Coronary artery (tissue), 2 donors: ENCODE results near the gene IRX4.

Source experiments
- DNase-seq: peaks from one replicate; pipeline ENCODE4 v3.0.0-alpha.2; 2017; ENCODE audit warnings: low spot score
- H3K27ac ChIP-seq, 2 donors: fragments of 200-600 bp; sonication (generic); one replicate each; pipeline ENCODE4 v1.5.1; 2016 to 2019
- H3K4me3 ChIP-seq: fragments of 200-600 bp; sonication (generic); 2 replicates; pipeline ENCODE4 v1.5.1; 2016; ENCODE audit warnings: mild to moderate bottlenecking, moderate library complexity
- TF ChIP-seq, protein P1 (sequence below): fragments of 200-600 bp; sonication (generic); IDR thresholded peaks from one replicate; pipeline ENCODE4 v1.5.1; 2019; ENCODE audit warnings: antibody characterized with exemption

The IRX4 gene

DNA sequence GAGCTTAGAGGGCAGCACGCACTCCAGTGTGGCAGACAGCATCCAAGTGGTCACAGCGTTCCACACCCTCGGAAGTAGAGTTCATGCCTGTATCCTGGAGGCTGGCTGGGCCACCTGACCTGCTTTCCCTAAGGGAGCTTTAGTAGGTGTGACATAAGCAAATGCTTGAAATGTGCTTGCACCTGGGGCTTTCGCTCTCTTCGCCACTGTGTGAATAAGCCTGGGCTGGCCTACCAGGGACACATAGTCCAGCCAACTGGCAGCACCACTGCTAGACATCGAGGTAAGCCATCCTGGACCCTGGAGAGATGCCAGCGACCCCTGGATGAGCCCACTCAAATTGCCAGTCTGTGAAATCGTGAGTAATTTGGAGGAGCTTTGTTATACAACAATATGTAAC is 24.9 kb upstream of the IRX4 start:
- Histone ChIP-seq H3K27ac (no peak overlapping the region), H3K4me3 (no peak overlapping the region)
- no peak for DNase-seq
- TF ChIP-seq, protein P1, sequence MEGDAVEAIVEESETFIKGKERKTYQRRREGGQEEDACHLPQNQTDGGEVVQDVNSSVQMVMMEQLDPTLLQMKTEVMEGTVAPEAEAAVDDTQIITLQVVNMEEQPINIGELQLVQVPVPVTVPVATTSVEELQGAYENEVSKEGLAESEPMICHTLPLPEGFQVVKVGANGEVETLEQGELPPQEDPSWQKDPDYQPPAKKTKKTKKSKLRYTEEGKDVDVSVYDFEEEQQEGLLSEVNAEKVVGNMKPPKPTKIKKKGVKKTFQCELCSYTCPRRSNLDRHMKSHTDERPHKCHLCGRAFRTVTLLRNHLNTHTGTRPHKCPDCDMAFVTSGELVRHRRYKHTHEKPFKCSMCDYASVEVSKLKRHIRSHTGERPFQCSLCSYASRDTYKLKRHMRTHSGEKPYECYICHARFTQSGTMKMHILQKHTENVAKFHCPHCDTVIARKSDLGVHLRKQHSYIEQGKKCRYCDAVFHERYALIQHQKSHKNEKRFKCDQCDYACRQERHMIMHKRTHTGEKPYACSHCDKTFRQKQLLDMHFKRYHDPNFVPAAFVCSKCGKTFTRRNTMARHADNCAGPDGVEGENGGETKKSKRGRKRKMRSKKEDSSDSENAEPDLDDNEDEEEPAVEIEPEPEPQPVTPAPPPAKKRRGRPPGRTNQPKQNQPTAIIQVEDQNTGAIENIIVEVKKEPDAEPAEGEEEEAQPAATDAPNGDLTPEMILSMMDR, result no peak

DNA sequence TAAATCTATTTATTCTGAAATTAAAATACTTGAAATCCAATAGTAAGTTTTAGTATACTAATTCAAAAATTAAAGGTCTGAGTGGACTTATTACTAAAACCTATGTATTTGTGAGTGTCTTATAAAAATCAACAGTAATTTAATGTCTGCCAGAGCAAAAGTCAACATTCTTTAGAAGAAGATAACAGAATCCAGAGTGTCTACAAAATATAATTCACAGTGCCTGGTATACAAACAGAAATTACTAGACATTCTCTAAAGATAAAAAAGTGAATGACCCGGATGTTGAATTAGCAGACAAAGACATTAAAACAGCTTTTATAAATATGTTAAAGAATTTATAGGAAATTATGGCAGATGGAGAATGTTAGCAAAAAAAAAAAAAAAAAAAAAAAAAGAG is 22.4 kb upstream of the IRX4 start:
- DNase-seq, result no peak
- TF ChIP-seq, protein P1, result no peak
- Histone ChIP-seq H3K4me3 (no peak overlapping the region), H3K27ac (no peak overlapping the region)

DNA sequence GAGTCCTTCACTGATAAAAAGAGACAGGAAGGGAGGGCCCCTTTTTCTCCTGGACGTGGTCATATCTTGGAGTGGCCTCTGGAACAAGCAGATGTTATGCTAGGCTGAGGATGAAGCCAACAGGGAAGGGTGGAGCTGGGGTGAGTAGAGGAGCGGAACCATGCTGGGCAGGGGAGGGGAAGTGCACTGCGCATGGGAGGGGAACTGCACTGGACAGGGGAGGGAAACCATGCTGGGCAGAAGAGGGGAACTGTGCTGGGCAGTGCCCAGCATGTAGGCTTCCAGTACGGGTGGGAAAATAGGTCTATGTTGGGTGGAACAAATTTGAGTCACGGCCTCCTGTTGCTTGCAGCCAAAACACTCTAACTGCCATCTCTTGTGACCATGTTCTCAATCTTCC is 19.3 kb upstream of the IRX4 start:
- TF ChIP-seq, protein P1, result no peak
- Histone ChIP-seq H3K4me3 (no peak overlapping the region), H3K27ac (no peak overlapping the region)
- DNase-seq, result no peak

DNA sequence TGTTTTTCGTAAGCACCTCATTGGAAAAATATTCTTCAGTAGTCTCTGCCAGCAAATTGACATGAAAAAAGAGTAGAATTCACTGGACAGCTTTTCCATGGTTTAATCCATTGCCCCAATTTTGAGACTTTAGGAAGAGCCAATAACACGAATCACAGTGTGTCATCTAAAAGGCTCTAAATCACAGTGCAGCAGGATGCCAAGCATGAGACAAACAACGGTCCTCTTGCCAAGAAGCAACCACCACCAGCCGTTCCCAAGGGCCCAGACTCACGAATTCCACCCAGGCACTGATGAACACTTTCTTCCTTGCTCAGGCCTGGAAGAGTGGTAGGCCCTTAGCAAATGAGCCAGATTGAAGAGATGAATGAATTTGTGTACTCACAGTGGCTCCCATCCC is 18.3 kb upstream of the IRX4 start:
- no peak overlapping the region for H3K27ac ChIP-seq
- DNase-seq, result no peak
- TF ChIP-seq, protein P1, result no peak
- no peak overlapping the region for H3K4me3 ChIP-seq

DNA sequence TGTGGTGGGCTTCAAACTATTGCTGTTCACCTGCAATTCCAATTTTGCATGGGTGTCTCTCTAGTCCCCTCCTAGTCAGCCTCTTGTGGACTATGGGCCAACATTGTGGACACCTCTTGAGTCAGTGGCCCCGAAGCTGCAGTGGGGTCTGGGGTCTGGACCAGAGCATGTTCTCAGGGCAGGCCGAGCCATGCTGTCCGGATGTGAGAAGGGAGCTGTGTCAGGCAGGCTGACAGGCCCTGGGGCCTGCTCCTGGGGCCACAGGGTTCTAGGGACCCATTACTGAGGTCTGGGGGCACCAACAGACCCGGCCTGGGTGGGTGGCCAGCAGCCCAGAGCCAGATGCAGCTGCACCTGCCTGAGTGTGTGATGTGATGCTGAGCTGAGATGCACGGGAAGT is 16.5 kb upstream of the IRX4 start:
- no peak for DNase-seq
- no peak overlapping the region for H3K27ac ChIP-seq
- H3K4me3 ChIP-seq, result no peak overlapping the region
- TF ChIP-seq, protein P1, result no peak

DNA sequence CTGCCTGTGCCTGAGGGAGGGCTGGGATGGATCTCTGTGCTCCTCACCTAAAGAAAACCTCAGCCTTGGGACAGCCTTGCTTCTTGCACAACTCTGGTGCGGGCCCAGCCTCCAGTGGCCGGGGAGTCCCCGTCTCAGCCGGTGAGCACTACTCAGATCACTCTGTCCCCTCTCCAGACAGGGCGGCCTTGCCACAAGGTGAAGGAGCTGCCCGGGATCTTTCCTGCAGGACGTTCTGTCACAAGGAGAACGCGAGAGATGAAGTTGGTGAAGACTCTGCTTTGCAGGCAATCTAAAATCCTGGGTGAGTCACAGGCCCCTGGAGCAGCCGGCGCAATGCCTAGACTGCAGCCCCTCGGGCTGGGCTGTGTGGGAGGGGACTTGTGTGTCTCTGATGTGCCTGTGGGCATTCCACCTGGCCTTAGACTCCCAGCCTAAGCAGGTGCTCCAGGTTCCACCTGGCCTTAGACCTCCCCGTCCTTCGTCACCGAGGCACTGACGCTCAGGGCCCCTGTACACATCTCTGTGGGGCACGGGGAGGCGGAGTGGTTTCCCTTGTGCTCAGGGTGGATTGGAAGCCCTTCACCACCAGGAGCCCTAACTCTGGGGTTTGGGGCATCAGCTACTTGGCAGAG is 15.2 kb upstream of the IRX4 start:
- TF ChIP-seq, protein P1, result no peak
- no peak overlapping the region for H3K27ac ChIP-seq
- H3K4me3 ChIP-seq, result no peak overlapping the region
- no peak for DNase-seq

DNA sequence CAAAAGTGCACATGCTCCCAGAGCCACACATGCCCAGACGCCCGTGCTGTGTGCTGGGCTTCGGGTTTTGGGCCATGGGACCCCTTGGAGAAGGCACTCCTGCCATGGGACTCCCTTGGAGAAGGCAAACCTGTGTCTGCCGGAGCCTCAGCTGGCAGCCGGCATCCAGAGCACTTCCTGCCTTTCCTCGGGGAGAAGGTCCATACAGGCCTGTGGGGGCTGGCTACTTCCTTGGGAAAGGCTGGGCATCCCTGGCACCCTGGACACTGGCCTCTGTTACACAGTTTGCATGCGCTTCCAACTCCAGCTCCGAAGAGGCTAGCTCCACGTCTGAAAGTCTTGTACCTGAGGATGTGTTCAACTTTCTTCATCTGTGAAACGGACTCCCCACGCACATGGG is 14.7 kb upstream of the IRX4 start:
- TF ChIP-seq, protein P1, result no peak
- no peak overlapping the region for H3K4me3 ChIP-seq
- DNase-seq, result no peak
- H3K27ac ChIP-seq, result no peak overlapping the region
